PFSK-1 (cell line): Measurements from ENCODE around the gene ST3GAL6.

Source experiments
- FOXP2 ChIP-seq: optimal IDR thresholded peaks from 2 replicates; pipeline ENCODE3; 2011; ENCODE audit warnings: borderline replicate concordance, control low read depth, inconsistent platforms; ENCODE audit not compliant: insufficient read depth; ENCODE audit errors: extremely low read length, extremely low read depth
- POLR2AphosphoS5 ChIP-seq: IDR thresholded peaks from 2 replicates; pipeline ENCODE4 v1.6.1; 2012; ENCODE audit warnings: low read depth, mild to moderate bottlenecking, control low read depth, low read length, moderate library complexity
- REST ChIP-seq, 2 experiments: IDR thresholded peaks; 2 replicates each; pipeline versions ENCODE4 v1.6.1 to v1.8.0; 2011 to 2012; ENCODE audit warnings: low read depth in 2 of 2, low read length in 2 of 2, control low read depth in 1 of 2, inconsistent platforms in 1 of 2, mild to moderate bottlenecking in 1 of 2, moderate library complexity in 1 of 2; ENCODE audit not compliant: insufficient read depth in 1 of 2
- SIN3A ChIP-seq: IDR thresholded peaks from 2 replicates; pipeline ENCODE4 v1.6.1; 2012; ENCODE audit warnings: mild to moderate bottlenecking, low read length, moderate library complexity, borderline replicate concordance; ENCODE audit not compliant: insufficient read depth
- TAF1 ChIP-seq: IDR thresholded peaks from 2 replicates; pipeline ENCODE4 v1.6.1; 2012; ENCODE audit warnings: low read length, control low read depth, borderline replicate concordance; ENCODE audit not compliant: insufficient read depth

ST3GAL6 gene

GRCh38 chr3:98734735-98735134 is 28.4 kb upstream of the ST3GAL6 start:
- TF ChIP-seq FOXP2 (no peak), TAF1 (no peak), POLR2AphosphoS5 (no peak), REST (IDR thresholded peaks at IDR 0.05; ENCODE audit: insufficient read depth in 1 of 2, low read depth in 2 of 2, low read length in 2 of 2) (no peak), SIN3A (no peak)

- TF ChIP-seq POLR2AphosphoS5 (no peak), REST (IDR thresholded peaks at IDR 0.05; ENCODE audit: insufficient read depth in 1 of 2, low read depth in 2 of 2, low read length in 2 of 2) (no peak), TAF1 (no peak), SIN3A (no peak), FOXP2 (no peak)
Measured at GRCh38 chr3:98735296-98735695, 27.8 kb upstream of the ST3GAL6 start.

- TF ChIP-seq FOXP2, result no peak
- no peak for TF ChIP-seq SIN3A
- TF ChIP-seq TAF1, result no peak
- no peak for TF ChIP-seq REST (IDR thresholded peaks at IDR 0.05; ENCODE audit: insufficient read depth in 1 of 2, low read depth in 2 of 2, low read length in 2 of 2)
- TF ChIP-seq POLR2AphosphoS5, result no peak
Measured at GRCh38 chr3:98735761-98736269, 27.3 kb upstream of the ST3GAL6 start.

GRCh38 chr3:98737301-98737700 is 25.8 kb upstream of the ST3GAL6 start:
- no peak for TF ChIP-seq FOXP2
- no peak for TF ChIP-seq REST (IDR thresholded peaks at IDR 0.05; ENCODE audit: insufficient read depth in 1 of 2, low read depth in 2 of 2, low read length in 2 of 2)
- no peak for TF ChIP-seq TAF1
- no peak for TF ChIP-seq SIN3A
- no peak for TF ChIP-seq POLR2AphosphoS5

GRCh38 chr3:98739266-98739665 is 23.9 kb upstream of the ST3GAL6 start:
- no peak for TF ChIP-seq FOXP2
- TF ChIP-seq REST (IDR thresholded peaks at IDR 0.05; ENCODE audit: insufficient read depth in 1 of 2, low read depth in 2 of 2, low read length in 2 of 2), result no peak
- TF ChIP-seq TAF1, result no peak
- no peak for TF ChIP-seq SIN3A
- TF ChIP-seq POLR2AphosphoS5, result no peak
